Measurements from ENCODE around the gene MROH2B.

DNA sequence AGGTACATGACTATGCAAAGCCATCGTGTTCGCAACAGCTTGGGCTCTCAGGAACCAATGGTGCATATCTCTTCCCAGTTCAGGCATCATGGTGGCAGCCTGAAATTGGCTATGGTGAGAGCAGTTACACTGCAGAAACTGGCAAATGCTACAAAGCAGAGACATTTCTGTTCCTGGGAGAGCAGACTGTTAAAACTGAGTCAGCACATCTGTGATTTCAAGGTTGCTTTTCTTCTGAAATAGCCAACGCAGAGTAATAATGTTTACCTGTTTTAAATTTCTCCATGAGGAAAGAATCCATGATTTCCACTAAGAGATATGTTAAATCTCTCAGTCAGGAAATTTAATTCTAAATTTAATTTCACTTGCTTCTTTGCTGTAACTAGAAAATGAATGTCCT lies 114.1 kb downstream of the MROH2B start:
- TF ChIP-seq, protein P1, sequence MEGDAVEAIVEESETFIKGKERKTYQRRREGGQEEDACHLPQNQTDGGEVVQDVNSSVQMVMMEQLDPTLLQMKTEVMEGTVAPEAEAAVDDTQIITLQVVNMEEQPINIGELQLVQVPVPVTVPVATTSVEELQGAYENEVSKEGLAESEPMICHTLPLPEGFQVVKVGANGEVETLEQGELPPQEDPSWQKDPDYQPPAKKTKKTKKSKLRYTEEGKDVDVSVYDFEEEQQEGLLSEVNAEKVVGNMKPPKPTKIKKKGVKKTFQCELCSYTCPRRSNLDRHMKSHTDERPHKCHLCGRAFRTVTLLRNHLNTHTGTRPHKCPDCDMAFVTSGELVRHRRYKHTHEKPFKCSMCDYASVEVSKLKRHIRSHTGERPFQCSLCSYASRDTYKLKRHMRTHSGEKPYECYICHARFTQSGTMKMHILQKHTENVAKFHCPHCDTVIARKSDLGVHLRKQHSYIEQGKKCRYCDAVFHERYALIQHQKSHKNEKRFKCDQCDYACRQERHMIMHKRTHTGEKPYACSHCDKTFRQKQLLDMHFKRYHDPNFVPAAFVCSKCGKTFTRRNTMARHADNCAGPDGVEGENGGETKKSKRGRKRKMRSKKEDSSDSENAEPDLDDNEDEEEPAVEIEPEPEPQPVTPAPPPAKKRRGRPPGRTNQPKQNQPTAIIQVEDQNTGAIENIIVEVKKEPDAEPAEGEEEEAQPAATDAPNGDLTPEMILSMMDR (IDR thresholded peaks at IDR 0.05): no peak
- TF ChIP-seq POLR2A (IDR thresholded peaks at IDR 0.05): no peak
